CD4-positive, alpha-beta T cell treated with Interferon alpha-2 for 1 hour (primary cell): Measurements from ENCODE around the gene DLGAP1.

Experiments used
- DNase-seq, 2 donors: peaks; one replicate each; pipeline ENCODE4 v3.0.0-alpha.2; 2020 to 2022

DLGAP1 gene

DNA sequence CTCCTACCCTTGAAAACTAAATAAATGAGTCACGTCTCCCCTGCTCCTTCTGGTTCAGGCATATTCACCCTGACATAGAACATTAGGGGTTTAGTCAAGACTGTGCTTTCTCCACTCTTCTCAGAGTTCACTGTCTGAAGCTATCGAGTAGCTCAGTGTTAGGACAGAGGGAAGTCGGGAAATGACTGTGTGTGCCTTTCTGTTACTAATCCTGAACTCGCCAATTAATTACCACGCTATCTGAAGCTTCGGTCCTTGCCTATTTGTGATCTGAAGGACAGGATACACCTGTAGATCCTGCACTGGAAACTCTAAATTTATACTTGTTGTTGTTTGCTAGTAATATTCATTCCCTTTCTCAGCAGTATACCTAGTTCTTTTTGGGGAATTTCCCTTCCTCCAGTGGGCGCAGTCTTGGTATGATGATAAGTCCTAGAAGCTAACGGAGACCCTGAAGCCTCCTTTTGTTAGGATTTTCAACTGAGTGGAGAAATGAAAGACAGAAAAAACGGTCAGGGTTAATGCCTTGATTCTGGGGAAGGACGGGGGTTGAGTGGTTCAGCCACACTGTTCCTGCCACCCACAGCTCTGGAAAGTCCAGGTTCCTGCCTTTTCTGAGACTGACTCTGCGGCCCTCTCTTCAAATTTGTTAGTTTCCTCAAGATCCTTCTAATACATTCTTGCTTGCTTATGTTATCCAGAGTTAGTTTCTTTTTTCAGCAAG, 218.0 kb downstream of the DLGAP1 start:
- DNase-seq, result no peak

DNA sequence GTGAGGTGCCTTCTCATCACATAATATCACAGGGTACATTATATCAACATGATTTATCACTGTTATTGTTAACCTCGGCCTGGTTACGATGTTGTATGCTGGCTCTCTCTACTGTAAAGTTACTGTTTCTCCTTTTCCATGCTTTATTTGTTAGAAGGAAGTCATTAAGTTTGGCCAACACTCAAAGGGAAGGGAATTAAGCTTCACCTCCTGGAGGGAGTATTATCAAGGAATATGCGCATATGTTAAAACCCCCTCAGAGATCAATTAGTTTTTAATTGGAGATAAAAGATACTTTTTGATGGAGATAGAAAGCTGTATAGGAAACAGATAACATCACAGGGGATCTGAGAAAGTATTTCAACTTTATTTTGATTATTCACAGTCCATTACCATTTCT, 221.6 kb downstream of the DLGAP1 start:
- no peak for DNase-seq

DNA sequence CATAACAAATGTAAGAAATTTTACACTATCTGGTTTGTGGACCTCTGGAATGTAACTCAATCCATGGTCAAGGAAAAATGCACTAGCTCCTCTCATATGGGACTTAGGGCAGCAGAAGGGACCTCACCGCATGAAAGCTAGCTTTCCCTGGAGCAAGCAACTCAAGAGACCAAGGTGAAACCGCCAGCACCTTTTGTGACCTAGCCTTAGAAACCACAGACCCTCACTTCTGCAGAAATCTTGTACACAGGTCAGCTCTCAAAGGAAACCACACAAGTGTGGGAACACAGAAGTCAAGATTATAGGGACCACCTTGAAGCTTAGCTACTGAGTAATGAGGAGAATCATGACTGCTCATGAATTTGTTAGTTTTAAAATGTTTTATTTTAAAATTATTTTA, 222.5 kb downstream of the DLGAP1 start:
- no peak for DNase-seq

DNA sequence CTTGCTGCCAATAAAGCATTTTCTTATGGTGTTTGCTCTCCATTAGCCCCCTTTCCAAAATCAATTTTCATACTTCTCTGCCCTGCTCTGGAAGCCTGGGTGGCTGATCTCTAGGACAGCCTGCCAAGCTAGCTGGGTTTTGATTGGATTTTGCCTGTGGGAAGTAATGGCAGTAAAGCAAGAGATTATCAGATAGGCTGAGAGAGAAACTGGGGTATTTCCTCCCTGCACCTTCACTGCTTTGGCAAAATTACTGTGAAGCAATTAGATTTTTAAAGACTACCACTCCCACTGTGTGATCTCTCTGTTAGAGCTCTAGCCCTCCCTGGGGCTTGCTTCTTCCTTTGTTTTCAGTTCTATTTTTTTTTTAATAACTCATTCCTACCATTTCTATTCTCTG, 223.8 kb downstream of the DLGAP1 start:
- DNase-seq, result no peak

DNA sequence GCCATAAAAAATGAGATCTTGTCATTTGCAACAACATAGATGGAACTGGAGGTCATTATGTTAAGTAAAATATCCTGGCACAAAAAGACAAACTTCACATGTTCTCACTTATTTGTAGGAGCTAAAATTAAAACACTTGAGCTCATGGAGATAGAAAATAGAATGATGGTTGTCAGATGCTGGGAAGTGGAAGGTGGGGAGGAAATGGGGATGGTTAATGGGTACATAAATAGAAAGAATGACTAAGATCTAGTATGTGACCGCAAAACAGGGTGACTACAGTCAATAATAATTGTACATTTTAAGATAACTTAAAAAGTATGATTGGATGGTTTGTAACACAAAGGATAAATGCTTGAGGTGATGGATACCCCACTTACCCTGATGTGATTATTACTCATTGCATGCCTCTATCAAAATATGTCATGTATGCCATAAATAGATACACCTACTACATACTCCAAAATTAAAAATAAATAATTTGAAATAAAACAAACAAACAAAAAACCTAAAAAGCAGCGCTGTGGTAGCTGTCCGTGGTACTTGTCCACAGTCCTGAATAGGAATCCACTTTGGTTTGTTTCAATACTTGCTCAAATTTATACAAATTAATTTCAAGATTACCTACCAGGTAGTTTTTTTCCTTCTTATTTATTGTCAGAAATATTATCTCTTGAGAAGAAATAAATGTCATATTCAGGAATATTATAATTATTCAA, 224.5 kb downstream of the DLGAP1 start:
- DNase-seq, result no peak

DNA sequence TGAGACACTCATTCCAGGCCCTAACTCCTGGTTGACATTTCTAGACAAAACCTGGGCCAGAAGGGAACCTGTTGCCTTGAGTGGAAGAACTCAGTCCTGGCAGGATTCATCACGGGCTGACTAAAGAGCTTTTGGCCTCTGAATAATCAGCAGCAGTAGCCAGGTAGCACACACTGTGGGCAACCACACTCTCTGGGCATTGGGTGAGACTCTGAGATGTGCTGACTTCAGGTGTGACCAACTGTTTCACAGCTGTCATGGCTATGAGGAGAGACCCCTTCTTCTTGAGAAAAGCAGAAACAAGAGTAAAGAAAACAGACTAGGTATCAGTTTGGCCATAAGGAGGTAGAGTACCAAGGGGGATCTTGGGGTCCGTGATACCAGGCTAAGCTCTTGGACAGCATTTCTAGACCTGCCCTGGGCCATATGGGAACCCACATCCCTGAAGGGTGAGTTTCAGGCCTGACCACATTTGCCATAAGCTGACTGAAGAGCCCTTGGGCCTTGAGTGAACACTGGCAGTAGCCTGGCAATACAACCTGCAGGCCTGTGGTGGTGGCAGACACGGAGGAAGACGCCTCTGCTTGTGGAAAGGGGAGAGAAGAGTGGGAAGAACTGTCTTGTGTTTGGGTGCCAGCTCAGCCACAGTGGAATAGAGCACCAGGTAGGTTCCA, 230.9 kb downstream of the DLGAP1 start:
- no peak for DNase-seq

DNA sequence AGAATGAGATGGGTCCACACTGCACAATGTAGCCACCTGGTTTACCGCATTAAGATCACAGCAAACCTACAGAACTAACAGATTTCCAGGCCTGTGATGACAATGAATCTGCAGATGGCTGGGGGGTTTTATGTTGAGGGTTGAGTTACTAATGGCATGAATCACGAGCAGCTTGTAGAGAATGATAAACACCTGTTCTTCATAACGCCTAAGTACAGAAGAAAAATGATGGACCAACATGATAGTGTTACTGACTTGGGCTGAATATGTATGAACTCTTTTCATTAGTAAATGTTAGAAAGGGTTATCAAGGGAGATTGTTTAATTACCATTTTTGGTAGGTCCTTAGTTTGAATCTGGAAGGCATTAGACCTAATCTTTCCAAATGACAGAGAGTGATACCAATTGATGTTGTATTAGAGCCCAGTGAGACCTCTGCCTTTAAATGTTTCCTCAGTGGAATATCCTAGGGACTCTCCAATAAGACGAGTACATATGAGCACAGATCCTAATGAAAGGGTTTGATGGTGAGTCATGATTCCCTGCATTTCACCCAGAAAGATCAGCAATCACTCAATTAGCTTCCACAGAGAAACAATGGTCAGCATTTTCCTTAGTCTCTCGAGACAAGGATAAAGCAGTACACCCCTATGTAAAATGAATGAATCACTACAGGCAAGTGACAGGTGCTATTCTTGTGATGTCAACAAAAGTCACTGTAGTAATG, 243.8 kb downstream of the DLGAP1 start:
- DNase-seq, result no peak

DNA sequence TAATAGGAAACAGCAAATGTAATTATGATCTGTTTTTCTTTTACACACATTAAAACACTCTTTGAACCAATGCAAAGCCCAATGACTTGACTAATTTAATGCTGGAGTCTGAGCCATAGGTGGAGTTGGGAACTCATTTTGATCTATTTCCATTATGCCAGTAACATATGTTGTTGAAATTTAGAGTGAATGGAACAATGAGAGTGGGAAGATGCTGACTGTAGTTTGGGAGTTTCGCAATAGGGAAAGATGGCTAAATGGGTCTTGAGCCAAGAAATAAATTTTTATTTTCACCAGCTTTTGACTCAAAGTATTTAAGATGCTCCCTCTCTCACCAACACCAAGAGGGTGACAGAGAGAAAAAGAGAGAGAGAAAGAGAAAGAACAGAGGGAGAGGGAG, 246.7 kb downstream of the DLGAP1 start:
- no peak for DNase-seq

DNA sequence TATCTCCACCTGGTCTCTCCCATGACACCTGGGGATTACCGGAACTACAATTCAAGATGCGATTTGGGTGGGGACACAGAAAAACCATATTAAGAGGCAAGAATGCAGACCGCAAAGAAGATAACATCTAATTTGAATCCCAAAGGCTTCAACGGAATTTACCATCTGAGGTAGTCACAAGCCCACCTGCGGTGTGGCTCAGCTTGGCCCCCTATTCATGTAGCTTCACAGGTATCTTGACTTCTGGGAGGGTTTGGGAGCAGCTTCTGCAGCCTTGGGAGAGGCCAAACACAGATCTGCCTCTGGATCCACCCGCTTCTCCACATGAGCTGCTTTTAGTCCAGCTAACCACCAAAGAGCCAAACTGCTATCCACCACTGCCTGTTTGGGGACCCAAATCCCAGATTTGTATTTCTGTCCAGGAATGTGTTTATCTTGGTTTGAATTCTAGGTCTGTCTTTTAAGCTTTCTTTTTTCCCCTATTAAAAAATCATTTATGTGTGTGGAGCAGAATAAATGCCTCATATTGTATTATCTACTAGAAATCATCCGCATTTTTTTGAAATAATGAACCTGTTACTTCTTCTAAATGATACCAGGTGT, 247.6 kb downstream of the DLGAP1 start:
- no peak for DNase-seq

DNA sequence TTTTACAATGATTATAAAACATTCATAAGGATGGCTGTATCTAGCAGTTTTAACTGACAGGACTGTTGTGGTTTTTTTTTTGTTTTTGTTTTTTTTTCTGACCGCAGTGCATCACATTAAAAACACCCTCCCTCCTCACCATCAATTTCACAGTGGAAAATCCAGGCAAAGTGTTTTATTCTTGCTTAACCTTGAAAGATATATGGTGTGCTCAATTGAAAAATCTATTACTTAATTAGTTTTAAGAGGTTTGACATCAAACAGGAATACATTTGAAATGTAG, 250.7 kb downstream of the DLGAP1 start:
- no peak for DNase-seq

DNA sequence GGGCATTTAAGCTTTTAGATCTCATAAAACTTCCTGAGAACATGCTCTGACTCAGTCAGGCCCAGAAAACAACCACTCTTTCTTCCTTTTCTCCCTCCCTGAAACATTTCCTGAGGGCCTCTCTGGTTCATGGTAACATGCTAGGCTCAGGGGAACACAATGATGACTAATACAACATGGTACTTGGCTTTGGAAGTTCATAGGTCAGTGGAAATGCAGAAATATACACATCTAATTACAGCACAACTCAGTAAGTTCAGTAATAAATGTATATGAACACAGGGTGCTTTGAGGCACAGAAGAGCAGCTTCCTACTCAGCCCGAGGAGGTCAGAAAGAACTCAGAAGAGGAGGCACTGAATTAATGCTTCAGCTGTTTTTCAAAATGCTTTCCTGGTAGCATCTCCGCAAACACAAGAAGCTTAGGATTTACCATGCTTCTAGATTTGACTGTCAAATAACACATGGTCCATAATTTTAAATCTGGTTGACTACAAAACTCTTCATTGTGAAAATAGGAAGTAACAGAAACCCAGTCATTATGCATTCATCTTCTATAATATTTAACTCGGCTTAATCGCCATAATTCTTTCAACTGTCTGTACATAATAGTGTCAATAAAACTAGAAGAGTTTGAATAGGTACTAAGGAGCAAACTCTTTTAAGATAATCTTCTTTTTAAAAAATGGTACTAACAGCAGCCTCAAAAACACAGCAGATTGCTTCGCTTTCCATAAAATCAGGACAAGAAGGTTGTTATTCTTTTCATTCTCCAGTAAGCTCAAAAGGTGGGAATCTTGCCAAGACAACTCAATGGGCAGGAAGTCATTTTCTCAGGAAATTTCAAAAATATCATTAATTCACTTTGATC, 251.3 kb downstream of the DLGAP1 start:
- no peak for DNase-seq

DNA sequence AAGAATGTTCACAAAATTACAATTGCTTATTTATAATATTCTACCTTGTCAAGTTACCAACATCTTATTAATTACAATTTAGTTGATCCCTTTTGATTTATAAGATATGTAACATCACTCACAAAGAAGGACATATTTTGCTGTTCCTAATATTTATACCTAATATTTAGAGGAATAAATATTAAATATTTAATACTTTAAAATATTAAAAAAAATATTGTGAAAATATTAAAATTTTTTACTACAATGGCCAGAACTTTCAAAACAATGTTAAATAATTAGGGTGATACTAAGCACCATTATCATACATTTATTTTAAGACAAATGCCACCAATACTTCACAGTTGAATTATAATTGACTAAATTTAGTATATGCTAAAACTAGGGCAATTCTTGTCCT, 254.7 kb downstream of the DLGAP1 start:
- DNase-seq, result no peak

DNA sequence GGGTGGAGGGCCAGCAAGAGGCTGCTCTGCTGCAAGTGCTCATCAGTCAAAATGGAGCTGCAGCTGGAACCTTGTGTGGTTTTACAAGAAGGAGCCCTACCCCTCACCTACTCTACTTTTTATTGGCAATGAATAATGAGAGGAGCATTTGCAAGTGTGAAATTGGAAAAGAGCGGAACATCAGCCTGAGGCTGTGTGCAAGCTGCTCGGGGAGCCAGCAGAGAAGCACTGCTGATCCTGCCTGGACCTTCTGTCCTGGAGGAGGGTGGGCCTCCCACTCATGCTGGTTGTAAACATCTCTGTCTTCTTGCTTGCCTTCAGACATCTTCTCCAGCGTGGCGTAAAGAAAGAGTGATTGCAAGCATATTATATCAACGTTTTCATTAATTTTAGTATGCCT, 256.2 kb downstream of the DLGAP1 start:
- DNase-seq, result no peak

DNA sequence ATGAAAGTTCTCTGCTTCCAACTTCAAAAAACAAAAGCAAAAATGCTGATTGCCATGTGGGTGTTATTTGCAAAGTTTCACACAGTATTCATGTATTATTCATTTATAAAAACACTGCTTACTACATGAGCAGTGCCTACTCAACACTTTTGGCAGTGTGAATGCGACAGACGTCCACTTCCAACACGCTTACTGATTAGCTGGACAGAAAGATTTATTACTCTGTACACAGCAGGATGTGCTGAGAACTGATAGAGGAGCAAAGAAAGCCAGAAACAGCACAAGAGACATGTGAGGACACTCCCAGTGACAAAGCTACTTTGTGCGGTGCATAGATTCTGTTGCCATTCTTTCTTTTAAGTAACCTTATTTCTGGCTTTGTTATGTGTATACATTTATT, 258.8 kb downstream of the DLGAP1 start:
- DNase-seq, result no peak

DNA sequence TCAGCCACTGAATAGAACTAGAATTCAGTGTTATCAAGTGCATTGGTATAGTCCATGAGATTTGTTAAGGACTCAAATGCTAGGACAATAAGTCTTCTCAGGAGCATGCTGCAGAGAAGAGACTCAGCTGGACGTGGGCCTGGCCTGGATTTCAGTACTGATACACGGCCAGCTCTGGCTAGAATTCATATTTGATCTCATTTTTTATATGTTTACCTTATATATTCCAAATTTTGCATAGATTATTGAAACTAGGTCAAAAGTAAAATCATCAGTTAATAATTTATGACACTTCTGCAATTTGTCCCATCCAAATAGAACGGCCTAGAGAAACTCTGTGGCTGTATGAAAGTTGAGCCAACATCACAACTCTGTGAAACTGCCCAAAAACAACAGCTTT, 262.0 kb downstream of the DLGAP1 start:
- DNase-seq, result no peak

DNA sequence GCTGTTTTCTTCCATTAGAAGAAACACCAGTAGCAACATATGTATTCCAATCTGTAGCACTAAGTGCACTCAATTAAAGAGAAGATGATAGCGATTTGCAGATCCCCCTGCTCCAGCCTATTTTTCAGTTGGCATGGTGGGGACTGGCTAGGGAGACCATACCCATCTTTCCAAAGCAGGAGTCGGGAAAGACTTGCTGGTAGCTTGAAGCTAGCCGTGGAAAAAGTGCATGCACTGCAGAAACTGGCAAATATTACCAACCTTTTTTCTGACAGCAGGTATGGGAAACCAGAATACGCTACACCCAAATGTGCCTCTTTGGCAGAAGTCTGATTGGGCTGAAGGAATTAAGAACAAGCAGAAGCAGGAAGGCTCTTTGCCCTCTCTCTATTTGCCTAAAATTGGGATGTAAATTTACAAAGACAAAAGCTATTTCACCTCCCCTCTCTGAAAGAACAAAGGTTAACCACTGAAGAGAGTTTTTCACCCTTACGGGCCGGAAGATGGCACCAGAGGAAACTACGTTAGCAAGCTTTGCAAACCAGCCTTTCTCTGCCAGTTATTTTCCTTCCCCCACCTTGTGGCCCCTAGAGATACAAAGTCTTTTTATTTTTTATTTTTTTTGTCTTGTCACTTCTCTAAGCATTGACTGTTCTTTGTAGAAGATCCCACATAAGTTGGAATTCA, 273.1 kb downstream of the DLGAP1 start:
- DNase-seq, result no peak

DNA sequence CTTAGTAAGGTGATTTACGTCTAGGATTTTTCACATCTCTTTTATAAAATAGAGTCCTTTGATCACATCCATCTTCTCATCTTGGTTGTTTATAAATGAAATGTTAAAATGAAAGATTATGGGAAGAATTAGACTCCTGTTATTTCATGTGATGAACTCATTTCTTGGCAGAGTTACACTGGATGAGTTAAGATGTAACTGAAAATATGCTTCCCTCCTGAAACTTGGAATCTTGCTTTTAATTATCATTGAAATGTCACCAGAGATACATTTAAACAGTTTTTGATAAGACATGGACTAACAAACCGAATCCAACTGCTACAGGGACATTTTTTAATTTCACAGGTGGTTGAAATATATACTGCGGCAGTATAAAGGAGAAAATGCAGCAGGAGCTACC, 274.0 kb downstream of the DLGAP1 start:
- no peak for DNase-seq

DNA sequence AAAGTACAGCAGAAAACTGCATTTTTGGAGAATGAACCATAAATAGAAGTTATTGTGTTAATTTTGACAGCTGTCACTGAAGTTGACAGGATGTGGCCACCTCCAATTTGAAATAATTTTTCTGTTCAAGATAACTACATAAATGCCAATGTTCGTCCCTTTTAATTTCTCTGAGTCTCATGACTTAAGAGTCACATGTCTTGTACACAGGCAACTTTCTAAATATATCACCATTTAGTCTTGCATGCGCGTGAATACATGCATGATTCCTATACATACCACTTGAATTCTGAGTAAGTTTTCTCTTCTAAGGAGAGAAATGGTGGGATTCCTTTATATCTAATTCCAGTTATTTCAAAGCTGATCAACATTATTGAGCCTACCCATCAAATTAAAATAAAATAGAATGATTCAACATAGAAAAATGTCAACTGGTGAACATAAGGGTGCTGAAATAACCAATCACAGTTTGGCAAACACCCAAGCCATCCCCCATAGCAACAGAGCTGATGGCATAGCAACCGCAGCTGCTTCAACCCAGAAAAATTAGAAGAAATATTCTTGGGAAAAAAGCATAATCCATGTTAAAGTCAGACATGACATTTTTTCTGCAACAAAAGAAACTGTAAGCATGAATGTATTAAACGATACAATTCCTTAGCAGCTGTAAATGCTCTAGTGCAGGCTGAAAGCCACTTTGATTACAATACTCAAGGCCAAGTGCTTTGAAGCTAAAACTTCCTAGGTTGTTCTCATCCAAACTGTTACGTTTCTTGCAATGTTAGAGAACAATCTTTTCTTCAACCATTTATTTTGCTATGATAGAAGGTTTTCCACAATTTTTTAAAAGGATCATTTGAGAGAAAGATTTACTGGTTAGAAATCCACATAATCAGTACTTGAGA, 282.7 kb downstream of the DLGAP1 start:
- no peak for DNase-seq

DNA sequence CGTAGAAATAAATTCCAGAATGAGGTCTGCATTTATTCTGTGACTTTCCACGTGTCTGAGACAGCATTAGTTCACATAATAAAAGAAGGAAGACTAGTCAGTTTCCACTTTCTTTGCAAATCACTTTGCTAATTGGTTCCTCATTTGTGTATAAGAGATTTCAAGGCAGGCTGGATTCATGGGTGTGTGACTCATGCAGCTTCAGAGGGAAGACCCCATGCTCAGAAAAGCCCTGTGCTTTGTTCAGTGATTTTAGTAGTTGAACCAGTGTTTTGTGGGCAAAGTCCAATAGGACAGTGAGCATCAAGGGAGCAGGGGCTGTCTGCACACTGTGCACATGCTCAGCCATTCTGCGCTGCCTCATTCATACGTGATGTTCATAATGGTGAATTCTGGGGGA, 297.8 kb downstream of the DLGAP1 start:
- DNase-seq, result no peak

DNA sequence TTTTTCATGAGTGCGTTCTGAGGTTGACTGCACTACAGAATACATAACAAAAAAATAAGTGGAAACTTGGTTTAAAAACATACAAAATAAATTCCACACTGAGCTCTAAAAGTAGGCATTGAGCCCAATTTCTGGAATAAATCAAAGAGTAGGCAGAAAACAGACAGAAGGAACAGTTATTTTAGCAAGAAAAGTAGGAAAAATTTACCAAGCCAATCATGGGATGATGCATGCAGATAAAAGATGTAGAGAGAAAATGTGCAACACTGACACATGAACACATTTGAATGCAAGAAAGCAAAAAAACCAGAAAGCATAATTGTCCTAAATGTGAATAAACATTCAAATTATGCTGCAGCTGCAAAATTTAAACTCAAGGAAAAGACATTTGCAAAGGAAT, 308.3 kb downstream of the DLGAP1 start:
- DNase-seq, result no peak

DNA sequence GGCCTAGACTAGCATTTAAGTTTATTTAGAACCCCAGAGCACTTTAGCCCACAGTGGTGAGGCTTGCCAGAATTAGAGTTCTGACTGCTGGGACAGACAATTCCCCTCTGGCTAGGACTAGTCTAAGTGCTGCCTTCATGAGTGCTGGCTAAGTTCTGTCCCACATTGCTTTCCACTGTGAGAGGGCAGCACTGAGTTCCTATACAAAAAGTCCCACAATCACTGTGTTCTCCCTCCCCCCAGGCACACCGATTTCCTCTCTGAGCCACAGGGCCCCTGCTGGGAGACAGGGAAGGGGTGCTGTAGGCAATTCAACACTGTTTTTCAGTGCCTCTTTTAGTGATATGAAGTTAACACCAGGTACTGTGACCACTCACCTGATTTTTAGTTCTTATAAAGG, 310.9 kb downstream of the DLGAP1 start:
- no peak for DNase-seq
